GM19240 (cell line): Measurements from ENCODE around the gene PISD.
"Not testable (repeated sequence)": the region's sequence is repeated elsewhere in the genome, so short reads cannot be mapped to it uniquely, and the experiment has no call there.

Source experiments
- DNase-seq: peaks from one replicate; pipeline ENCODE4 v3.0.0; 2011; ENCODE audit warnings: low spot score; ENCODE audit not compliant: insufficient read length

Gene PISD

GRCh38 chr22:31610611-31611010 lies 51.4 kb downstream of the PISD start:
- DNase-seq, result no peak

- no peak for DNase-seq
These were observed 52.3 kb downstream of the PISD start for GRCh38 chr22:31609716-31610115.

- no peak for DNase-seq
These were observed 54.3 kb downstream of the PISD start for GRCh38 chr22:31607696-31608095.

- no peak for DNase-seq
These were observed 56.0 kb downstream of the PISD start for GRCh38 chr22:31605851-31606585.

GRCh38 chr22:31604746-31605705 lies 57.0 kb downstream of the PISD start:
- no peak for DNase-seq

- no peak for DNase-seq
These were observed 57.8 kb downstream of the PISD start for GRCh38 chr22:31604137-31604705.

- DNase-seq, result no peak
These were observed 58.4 kb downstream of the PISD start for GRCh38 chr22:31603574-31603973.

GRCh38 chr22:31603081-31603525 lies 58.9 kb downstream of the PISD start:
- no peak for DNase-seq

GRCh38 chr22:31602259-31602952 lies 59.6 kb downstream of the PISD start:
- DNase-seq, result no peak

- DNase-seq, result no peak
These were observed 66.7 kb downstream of the PISD start for GRCh38 chr22:31595271-31595670.

GRCh38 chr22:31590161-31590560 lies 71.9 kb downstream of the PISD start:
- not testable (repeated sequence) for DNase-seq

- DNase-seq, result no peak
These were observed 72.9 kb downstream of the PISD start for GRCh38 chr22:31588970-31589675.

GRCh38 chr22:31586137-31586920 lies 75.7 kb downstream of the PISD start:
- DNase-seq, result no peak

- DNase-seq, result no peak
These were observed 76.7 kb downstream of the PISD start for GRCh38 chr22:31585161-31585859.

GRCh38 chr22:31584804-31585160 lies 77.2 kb downstream of the PISD start:
- DNase-seq, result no peak

GRCh38 chr22:31583861-31584485 lies 78.0 kb downstream of the PISD start:
- DNase-seq, result no peak

GRCh38 chr22:31579835-31580242 lies 82.2 kb downstream of the PISD start:
- no peak for DNase-seq

GRCh38 chr22:31578171-31578570 lies 83.8 kb downstream of the PISD start:
- no peak for DNase-seq

- DNase-seq, result no peak
These were observed 84.3 kb downstream of the PISD start for GRCh38 chr22:31577711-31578110.
